Spleen (tissue), 10 donors: ENCODE data around the gene NLGN2. TPM values are rescaled to one million over a fixed set of nuclear protein-coding genes. Genes with fewer than 3 reads are reported as not detected.

Experiments used
- polyA plus RNA-seq, 3 donors: library from polyadenylated mRNA; stranded (reverse); fragments of 200-250 nt; gene quantifications; one replicate each; pipeline ENCODE4 v1.2.1, GENCODE V29; 2013
- total RNA-seq, 7 donors: library from RNA; depleted of rRNA in 3 of 7; stranded (reverse); fragments of >200 nt in 3 of 7; fragmentation: NEBNext Ultra II Directional in 4 of 7; extraction: Animal tissue kit (Norgen Biotek cat#: 25700) in 4 of 7; gene quantifications; one replicate each; pipeline versions ENCODE4 v1.1.0 to v1.2.1, GENCODE V29; 2016 to 2021
- donor health status: healthy with polysubstance abuse.
- donor health status: DM: no; HTN: no; CAD: no; lungs with moderate emphysema.
- donor health status: DM: no; HTN: no; CAD: no.
- donor health status: Bipolar disorder and iron deficiency.
- donor health status: healthy.
- donor health status: DM: no; HTN: no; CAD: no.
- donor health status: DM: yes; HTN: yes; CAD: no.

The NLGN2 gene
- total and polyA plus RNA-seq, 10 donors = 2.2 to 23.0 (median 11.4) TPM

Other genes with a start within 250 kb of the NLGN2 start
Only the 30 nearest of the 39 such genes appear.
- 10 to 100 TPM; 36.9 to 48.0 (median 39.2) TPM for gene DVL2, start 173.3 kb upstream of the NLGN2 start, total RNA-seq
- gene DVL2, start 173.3 kb upstream of the NLGN2 start, polyA plus RNA-seq = 10 to 100 TPM in 2 of 3 donors, 1 to 10 TPM in 1; 9.8 to 29.2 (median 11.7) TPM
- gene PHF23, start 168.4 kb upstream of the NLGN2 start, total RNA-seq = 10 to 100 TPM; 33.1 to 47.6 (median 38.8) TPM
- gene PHF23, start 168.4 kb upstream of the NLGN2 start, polyA plus RNA-seq = 10 to 100 TPM; 27.4 to 50.4 (median 33.2) TPM
- 100 to 1,000 TPM; 222 to 519 (median 438) TPM for gene GABARAP, start 165.4 kb upstream of the NLGN2 start, total RNA-seq
- 100 to 1,000 TPM; 755 to 855 (median 822) TPM for gene GABARAP, start 165.4 kb upstream of the NLGN2 start, polyA plus RNA-seq
- 100 to 1,000 TPM in 4 of 7 donors, 10 to 100 TPM in 3; 83.1 to 133 (median 119) TPM for gene CTDNEP1, start 156.1 kb upstream of the NLGN2 start, total RNA-seq
- 100 to 1,000 TPM in 1 of 3 donors, 10 to 100 TPM in 2; 69.3 to 104 (median 86.1) TPM for gene CTDNEP1, start 156.1 kb upstream of the NLGN2 start, polyA plus RNA-seq
- gene ELP5, start 155.6 kb upstream of the NLGN2 start, total RNA-seq = 10 to 100 TPM; 22.1 to 40.3 (median 36.3) TPM
- gene ELP5, start 155.6 kb upstream of the NLGN2 start, polyA plus RNA-seq = 10 to 100 TPM; 36.2 to 40.2 (median 37.2) TPM
- gene CLDN7, start 145.4 kb upstream of the NLGN2 start, total RNA-seq = 1 to 10 TPM in 6 of 7 donors, under 1 TPM in 1; 0.74 to 6.6 (median 2.4) TPM
- gene CLDN7, start 145.4 kb upstream of the NLGN2 start, polyA plus RNA-seq = 1 to 10 TPM; 2.9 to 6.0 (median 4.3) TPM
- gene SLC2A4, start 126.1 kb upstream of the NLGN2 start, total RNA-seq = 1 to 10 TPM in 1 of 7 donors, under 1 TPM in 6; 0.39 to 1.6 (median 0.51) TPM
- gene SLC2A4, start 126.1 kb upstream of the NLGN2 start, polyA plus RNA-seq = under 1 TPM; 0.07 to 0.56 (median 0.29) TPM
- gene YBX2, start 113.2 kb upstream of the NLGN2 start, total RNA-seq = under 1 TPM in 3 of 7 donors, not detected in 4; 0.11 to 0.40 (median 0.19) TPM
- under 1 TPM; 0.09 to 0.22 (median 0.12) TPM for gene YBX2, start 113.2 kb upstream of the NLGN2 start, polyA plus RNA-seq
- 100 to 1,000 TPM; 117 to 326 (median 244) TPM for gene EIF5A, start 100.2 kb upstream of the NLGN2 start, total RNA-seq
- 100 to 1,000 TPM; 310 to 426 (median 376) TPM for gene EIF5A, start 100.2 kb upstream of the NLGN2 start, polyA plus RNA-seq
- 100 to 1,000 TPM in 2 of 7 donors, 10 to 100 TPM in 5; 54.1 to 123 (median 65.4) TPM for gene GPS2, start 92.5 kb upstream of the NLGN2 start, total RNA-seq
- gene GPS2, start 92.5 kb upstream of the NLGN2 start, polyA plus RNA-seq = 10 to 100 TPM; 56.6 to 73.2 (median 70.9) TPM
- gene NEURL4, start 78.5 kb upstream of the NLGN2 start, total RNA-seq = 10 to 100 TPM; 16.5 to 53.9 (median 44.3) TPM
- gene NEURL4, start 78.5 kb upstream of the NLGN2 start, polyA plus RNA-seq = 10 to 100 TPM; 17.6 to 48.6 (median 36.3) TPM
- gene ACAP1, start 71.3 kb upstream of the NLGN2 start, total RNA-seq = 100 to 1,000 TPM; 118 to 312 (median 208) TPM
- 100 to 1,000 TPM; 126 to 266 (median 245) TPM for gene ACAP1, start 71.3 kb upstream of the NLGN2 start, polyA plus RNA-seq
- 10 to 100 TPM in 1 of 7 donors, 1 to 10 TPM in 6; 7.7 to 10.0 (median 9.1) TPM for gene KCTD11, start 55.7 kb upstream of the NLGN2 start, total RNA-seq
- gene KCTD11, start 55.7 kb upstream of the NLGN2 start, polyA plus RNA-seq = 10 to 100 TPM in 1 of 3 donors, 1 to 10 TPM in 2; 5.4 to 12.0 (median 6.0) TPM
- gene TMEM95, start 52.7 kb upstream of the NLGN2 start, total RNA-seq = not detected
- gene TMEM95, start 52.7 kb upstream of the NLGN2 start, polyA plus RNA-seq = not detected
- gene TNK1, start 26.8 kb upstream of the NLGN2 start, total RNA-seq = 10 to 100 TPM in 1 of 7 donors, 1 to 10 TPM in 6; 4.2 to 16.2 (median 6.4) TPM
- gene TNK1, start 26.8 kb upstream of the NLGN2 start, polyA plus RNA-seq = 1 to 10 TPM; 6.6 to 8.7 (median 8.3) TPM
- 10 to 100 TPM; 34.1 to 63.2 (median 51.1) TPM for gene PLSCR3, start 13.3 kb upstream of the NLGN2 start, total RNA-seq
- gene PLSCR3, start 13.3 kb upstream of the NLGN2 start, polyA plus RNA-seq = 10 to 100 TPM; 31.3 to 45.9 (median 33.3) TPM
- gene TMEM256, start 3.7 kb upstream of the NLGN2 start, total RNA-seq = 10 to 100 TPM; 39.1 to 82.5 (median 50.3) TPM
- gene TMEM256, start 3.7 kb upstream of the NLGN2 start, polyA plus RNA-seq = 100 to 1,000 TPM; 175 to 193 (median 179) TPM
- not detected for gene SPEM1, start 12.5 kb downstream of the NLGN2 start, total RNA-seq
- gene SPEM1, start 12.5 kb downstream of the NLGN2 start, polyA plus RNA-seq = not detected
- not detected for gene SPEM2, start 17.8 kb downstream of the NLGN2 start, total RNA-seq
- gene SPEM2, start 17.8 kb downstream of the NLGN2 start, polyA plus RNA-seq = not detected
- gene SPEM3, start 21.0 kb downstream of the NLGN2 start, total RNA-seq = not detected
- gene SPEM3, start 21.0 kb downstream of the NLGN2 start, polyA plus RNA-seq = not detected
- gene TMEM102, start 27.6 kb downstream of the NLGN2 start, total RNA-seq = 10 to 100 TPM in 5 of 7 donors, 1 to 10 TPM in 2; 7.1 to 17.4 (median 10.9) TPM
- gene TMEM102, start 27.6 kb downstream of the NLGN2 start, polyA plus RNA-seq = 1 to 10 TPM; 4.7 to 9.8 (median 7.8) TPM
- gene FGF11, start 31.7 kb downstream of the NLGN2 start, total RNA-seq = 1 to 10 TPM; 1.0 to 5.5 (median 3.2) TPM
- 1 to 10 TPM; 1.5 to 3.5 (median 2.0) TPM for gene FGF11, start 31.7 kb downstream of the NLGN2 start, polyA plus RNA-seq
- gene CHRNB1, start 37.2 kb downstream of the NLGN2 start, total RNA-seq = 10 to 100 TPM in 5 of 7 donors, 1 to 10 TPM in 2; 7.3 to 12.9 (median 11.4) TPM
- gene CHRNB1, start 37.2 kb downstream of the NLGN2 start, polyA plus RNA-seq = 10 to 100 TPM in 2 of 3 donors, 1 to 10 TPM in 1; 7.3 to 12.4 (median 11.1) TPM
- gene ZBTB4, start 71.8 kb downstream of the NLGN2 start, total RNA-seq = 10 to 100 TPM; 38.7 to 68.8 (median 46.5) TPM
- 10 to 100 TPM; 10.5 to 23.7 (median 12.3) TPM for gene ZBTB4, start 71.8 kb downstream of the NLGN2 start, polyA plus RNA-seq
- gene SLC35G6, start 73.6 kb downstream of the NLGN2 start, total RNA-seq = not detected
- gene SLC35G6, start 73.6 kb downstream of the NLGN2 start, polyA plus RNA-seq = under 1 TPM in 1 of 3 donors, not detected in 2; 0.13 TPM
- gene POLR2A, start 76.5 kb downstream of the NLGN2 start, total RNA-seq = 100 to 1,000 TPM; 108 to 196 (median 173) TPM
- gene POLR2A, start 76.5 kb downstream of the NLGN2 start, polyA plus RNA-seq = 10 to 100 TPM in 1 of 3 donors, 1 to 10 TPM in 2; 8.2 to 26.0 (median 8.8) TPM
- gene TNFSF12, start 141.2 kb downstream of the NLGN2 start, total RNA-seq = 10 to 100 TPM; 37.4 to 64.6 (median 60.5) TPM
- 10 to 100 TPM; 46.5 to 65.0 (median 49.3) TPM for gene TNFSF12, start 141.2 kb downstream of the NLGN2 start, polyA plus RNA-seq
- gene TNFSF13, start 150.9 kb downstream of the NLGN2 start, total RNA-seq = 10 to 100 TPM; 14.5 to 54.0 (median 31.6) TPM
- 10 to 100 TPM; 19.9 to 23.4 (median 20.5) TPM for gene TNFSF13, start 150.9 kb downstream of the NLGN2 start, polyA plus RNA-seq
- gene SENP3, start 154.1 kb downstream of the NLGN2 start, total RNA-seq = 10 to 100 TPM; 36.3 to 71.7 (median 42.9) TPM
- 10 to 100 TPM; 43.1 to 52.7 (median 45.6) TPM for gene SENP3, start 154.1 kb downstream of the NLGN2 start, polyA plus RNA-seq
- gene CD68, start 171.8 kb downstream of the NLGN2 start, total RNA-seq = 100 to 1,000 TPM; 177 to 387 (median 271) TPM
- 100 to 1,000 TPM in 1 of 3 donors, 10 to 100 TPM in 2; 52.5 to 236 (median 86.1) TPM for gene CD68, start 171.8 kb downstream of the NLGN2 start, polyA plus RNA-seq